HG03039 (cell line): ENCODE data around the gene TNFRSF19.

Experiments
- ATAC-seq: cut with Tn5 transposase; IDR thresholded peaks from one replicate; pipeline ENCODE4 v1.9.1; 2021; ENCODE audit warnings: mild to moderate bottlenecking, moderate library complexity; ENCODE audit not compliant: unreplicated experiment

TNFRSF19 gene

GRCh38 chr13:23600534-23600933 lies 30.3 kb downstream of the TNFRSF19 start:
- no peak for ATAC-seq

- ATAC-seq = no peak
Measured at GRCh38 chr13:23605831-23606230, 35.6 kb downstream of the TNFRSF19 start.

DNA sequence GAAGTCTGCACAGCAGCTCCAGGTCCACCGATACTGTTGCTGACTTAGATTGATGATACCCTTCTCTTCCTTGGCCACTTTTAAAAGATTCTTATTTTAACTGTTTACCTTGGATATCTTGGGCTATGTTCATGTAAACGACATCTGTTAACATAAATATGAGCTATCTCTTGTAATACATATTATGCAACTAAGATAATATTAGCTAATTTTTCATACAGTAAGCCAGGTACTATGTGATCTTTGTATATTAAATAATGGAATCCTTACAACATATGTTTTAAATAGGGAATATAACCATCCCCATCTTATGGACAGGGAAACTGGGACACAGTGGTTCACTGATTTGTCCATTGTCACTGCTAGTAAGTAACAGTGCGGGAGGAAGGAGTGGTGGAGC lies 37.9 kb downstream of the TNFRSF19 start:
- no peak for ATAC-seq

- ATAC-seq = no peak
Measured at GRCh38 chr13:23608701-23609413, 38.6 kb downstream of the TNFRSF19 start.

- no peak for ATAC-seq
Measured at GRCh38 chr13:23609414-23609760, 39.2 kb downstream of the TNFRSF19 start.

DNA sequence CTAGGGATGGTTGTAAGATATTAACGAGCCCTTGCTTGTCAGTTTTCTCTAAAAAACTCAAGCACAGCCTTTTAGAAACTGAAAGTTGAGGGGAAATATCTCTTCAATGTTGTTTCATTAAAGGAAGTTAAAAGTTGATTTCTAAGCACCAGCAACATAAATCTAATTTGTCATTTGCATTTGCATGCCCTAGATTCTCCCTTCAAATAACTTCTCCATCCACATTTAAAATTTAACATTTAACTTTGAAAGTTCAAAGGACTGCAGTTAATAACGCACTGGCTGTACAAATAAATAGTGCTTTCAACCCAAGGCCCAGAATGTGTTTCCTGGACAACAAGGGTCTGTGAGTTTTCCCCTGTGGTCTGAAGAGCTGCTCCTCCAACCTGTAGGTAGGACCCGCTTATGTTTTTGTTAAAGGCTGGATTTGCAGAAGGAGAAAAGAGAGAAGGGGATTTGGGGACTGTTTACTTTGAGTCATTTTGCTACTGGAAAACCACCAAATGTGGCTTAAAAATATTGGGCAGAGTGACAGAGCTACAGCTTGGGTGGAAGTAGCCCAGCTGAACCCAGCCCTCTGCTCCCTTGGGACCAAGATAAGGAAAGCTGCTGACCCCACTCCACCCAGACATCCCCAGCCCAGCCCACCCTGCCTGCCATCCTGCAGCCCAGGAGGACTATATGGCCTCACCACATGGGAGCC lies 39.8 kb downstream of the TNFRSF19 start:
- ATAC-seq = no peak

GRCh38 chr13:23610966-23611491 lies 40.8 kb downstream of the TNFRSF19 start:
- ATAC-seq = no peak

DNA sequence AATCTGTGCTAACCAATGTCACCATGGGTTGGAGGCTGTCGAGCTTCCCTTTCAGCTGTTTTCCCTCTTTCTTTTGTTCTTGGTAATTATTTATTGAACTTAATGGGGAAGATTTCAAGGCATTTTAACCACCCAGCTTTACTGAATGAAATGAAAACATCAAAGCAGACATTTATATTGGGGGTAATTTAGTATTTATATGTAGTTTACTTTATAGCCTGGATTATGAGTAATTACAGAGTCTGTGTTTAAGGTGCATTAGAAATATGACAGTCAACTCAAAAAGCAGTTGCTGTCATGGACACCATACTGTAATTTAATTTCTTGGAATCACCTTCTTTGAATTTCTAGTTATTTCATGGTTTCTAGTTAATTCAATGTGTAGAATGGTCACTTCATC lies 42.0 kb downstream of the TNFRSF19 start:
- ATAC-seq = no peak

DNA sequence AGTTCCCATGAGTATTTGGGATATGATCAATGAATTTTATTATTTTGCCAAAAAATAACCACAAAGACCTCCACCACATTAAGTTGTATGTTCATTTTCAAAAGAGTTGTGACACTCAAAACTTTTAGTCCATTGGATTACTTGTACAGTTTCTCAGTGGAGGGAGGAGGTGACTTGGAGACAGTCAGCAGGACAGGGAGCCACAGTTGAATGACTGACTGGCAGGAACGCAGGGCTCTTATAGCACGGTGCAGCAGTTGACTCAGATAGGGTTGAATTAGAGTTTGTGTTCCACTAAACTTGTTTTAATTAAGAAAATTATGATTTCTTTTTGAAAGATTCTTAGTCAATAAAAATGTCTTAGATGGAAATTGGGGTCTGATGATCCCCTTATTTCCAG lies 42.5 kb downstream of the TNFRSF19 start:
- ATAC-seq = no peak

DNA sequence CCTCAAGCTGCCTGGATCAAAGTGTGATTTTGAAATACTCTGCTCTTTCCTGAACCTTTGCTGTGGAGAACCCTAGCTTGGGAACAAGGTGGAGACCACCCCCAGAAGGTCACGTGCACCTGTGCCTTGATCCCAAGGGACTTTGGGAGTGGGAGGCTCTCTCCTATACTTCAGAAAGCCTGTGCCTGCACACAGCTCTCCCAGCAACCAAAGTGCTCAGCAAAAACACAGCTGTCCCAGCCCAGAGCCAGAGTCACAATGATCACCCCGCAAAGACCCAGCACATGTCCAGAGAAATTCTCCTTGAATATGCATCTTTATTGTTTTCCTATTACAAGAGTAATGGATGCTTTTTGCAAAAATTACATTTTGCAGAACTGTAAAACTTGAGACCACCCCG lies 43.4 kb downstream of the TNFRSF19 start:
- ATAC-seq = no peak

- no peak for ATAC-seq
Measured at GRCh38 chr13:23615395-23616081, 45.3 kb downstream of the TNFRSF19 start.

DNA sequence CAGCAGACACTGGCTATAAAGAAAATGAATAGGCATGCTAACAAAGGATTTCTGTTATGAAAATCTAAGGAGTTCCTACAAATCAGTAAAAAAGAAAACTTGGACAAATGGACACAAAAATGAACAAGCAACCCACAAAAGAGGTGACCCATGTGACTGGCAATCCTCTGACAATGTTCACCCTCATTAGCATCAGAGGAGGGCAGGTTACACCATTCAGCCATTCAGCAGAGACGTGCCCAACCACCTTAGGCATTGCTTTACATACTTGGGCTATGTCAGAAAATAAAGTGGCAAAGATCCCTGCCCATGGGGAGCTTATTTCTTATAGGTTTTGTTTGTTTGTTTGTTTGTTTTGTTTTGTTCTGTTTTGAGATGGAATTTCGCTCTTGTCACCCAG lies 46.0 kb downstream of the TNFRSF19 start:
- no peak for ATAC-seq

- ATAC-seq = no peak
Measured at GRCh38 chr13:23617551-23618024, 47.4 kb downstream of the TNFRSF19 start.

DNA sequence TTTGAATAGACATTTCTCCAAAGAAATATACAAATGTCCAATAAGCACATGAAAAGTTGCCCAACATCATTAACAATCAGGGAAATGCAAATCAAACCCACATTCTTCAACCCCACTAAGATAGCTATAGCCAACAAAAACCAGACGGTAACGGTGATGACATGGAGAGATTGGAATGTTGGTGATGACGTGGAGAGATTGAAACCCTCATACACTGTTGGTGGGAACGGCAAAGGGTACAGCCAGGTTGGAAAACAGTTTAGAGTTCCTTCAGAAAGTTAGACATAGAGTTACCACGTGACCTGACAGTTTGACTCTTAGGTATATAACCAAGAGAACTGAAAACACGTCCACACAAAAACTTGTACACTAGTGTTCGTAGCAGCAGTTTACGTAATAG lies 48.1 kb downstream of the TNFRSF19 start:
- no peak for ATAC-seq

DNA sequence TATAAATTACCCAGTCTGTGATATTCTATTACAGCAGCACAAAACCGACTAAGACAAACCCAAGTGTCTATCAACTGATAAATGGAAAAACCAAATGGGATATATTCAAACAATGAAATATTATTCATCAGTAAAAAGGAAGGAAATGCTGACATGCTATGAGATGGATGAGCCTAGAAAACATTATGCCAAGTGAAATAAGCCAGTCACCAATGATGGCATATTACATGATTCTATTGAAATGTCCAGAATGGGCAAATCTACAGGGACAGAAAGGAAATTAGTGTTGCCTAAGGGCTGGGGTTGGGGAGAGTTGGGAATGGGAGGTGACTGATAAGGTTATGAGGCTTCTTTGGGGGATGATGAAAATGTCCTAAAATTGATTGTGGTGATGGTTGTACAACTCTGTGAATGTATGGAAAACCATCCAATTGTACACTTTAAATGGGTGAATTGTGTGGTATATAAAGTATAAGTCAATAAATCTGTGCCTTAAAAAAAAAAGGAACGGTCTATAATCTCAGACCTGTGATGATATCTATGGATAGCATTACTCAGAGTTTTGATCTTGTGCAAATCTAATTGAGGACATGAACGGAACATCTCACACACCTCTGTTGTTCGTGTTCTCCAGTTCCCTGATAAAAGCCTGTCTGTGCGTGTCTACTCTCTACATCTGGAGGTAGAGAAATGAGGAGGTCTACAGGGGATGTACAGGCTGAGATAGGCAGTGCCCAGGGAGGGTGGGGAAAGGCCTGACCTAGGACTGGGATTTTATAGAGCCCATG lies 49.0 kb downstream of the TNFRSF19 start:
- ATAC-seq = no peak

DNA sequence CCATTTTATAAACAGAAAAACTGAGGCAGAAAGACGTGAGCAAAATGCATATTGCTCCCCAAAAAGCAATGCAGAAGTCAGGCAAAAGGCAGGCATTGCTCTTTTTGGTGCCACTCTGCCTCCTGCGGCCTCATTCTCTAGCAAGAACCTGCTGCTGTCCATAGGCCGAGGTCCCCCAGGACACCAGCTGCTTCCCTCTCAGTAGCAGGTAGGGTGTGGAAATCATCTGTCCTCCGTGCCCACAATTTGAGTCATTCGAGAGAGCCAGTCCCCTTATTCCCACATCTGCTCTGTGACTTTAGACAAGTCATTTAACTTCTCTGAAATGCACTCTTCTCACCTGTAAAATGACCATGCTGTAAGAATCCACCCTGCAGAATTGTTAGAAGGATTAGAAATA lies 50.0 kb downstream of the TNFRSF19 start:
- ATAC-seq = no peak

GRCh38 chr13:23620613-23621315 lies 50.6 kb downstream of the TNFRSF19 start:
- no peak for ATAC-seq

- no peak for ATAC-seq
Measured at GRCh38 chr13:23621316-23621645, 51.1 kb downstream of the TNFRSF19 start.

DNA sequence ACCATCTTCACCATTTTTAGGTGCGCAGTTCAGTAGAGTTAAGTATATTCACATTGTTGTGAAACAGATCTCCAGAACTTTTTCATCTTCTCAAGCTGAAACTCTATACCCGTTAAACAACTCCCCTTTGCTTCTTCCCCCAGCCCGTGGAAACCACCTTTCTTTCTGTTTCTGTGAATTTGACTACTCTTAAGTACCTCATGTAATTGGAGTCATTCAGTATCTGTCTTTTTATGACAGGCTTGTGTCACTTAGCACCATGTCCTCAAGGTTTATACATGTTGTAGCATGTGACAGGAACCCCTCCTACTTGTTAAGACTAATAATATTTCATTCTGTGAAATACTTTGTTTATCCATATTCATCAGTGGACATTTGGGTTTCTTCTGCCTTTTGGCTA lies 52.8 kb downstream of the TNFRSF19 start:
- no peak for ATAC-seq

DNA sequence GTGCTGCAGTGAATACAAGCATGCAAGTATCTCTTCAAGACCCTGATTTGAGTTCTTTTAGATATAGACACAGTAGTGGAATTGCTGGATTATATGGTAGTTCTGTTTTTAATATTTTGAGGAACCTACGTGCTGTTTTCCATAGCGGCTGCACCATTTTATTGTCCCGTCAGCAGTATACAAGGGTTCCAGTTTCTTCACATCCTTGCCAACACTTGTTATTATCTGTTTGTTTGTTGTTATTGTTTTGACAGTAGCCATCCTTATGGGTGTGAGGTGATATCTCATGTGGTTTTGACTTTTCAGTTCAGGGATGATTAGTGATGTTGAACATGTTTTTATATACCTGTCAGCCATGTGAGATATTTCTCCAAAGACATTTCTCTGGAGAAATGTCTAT lies 53.2 kb downstream of the TNFRSF19 start:
- no peak for ATAC-seq

- no peak for ATAC-seq
Measured at GRCh38 chr13:23626700-23627099, 56.5 kb downstream of the TNFRSF19 start.
